ENCODE data around the gene C1R.

DNA sequence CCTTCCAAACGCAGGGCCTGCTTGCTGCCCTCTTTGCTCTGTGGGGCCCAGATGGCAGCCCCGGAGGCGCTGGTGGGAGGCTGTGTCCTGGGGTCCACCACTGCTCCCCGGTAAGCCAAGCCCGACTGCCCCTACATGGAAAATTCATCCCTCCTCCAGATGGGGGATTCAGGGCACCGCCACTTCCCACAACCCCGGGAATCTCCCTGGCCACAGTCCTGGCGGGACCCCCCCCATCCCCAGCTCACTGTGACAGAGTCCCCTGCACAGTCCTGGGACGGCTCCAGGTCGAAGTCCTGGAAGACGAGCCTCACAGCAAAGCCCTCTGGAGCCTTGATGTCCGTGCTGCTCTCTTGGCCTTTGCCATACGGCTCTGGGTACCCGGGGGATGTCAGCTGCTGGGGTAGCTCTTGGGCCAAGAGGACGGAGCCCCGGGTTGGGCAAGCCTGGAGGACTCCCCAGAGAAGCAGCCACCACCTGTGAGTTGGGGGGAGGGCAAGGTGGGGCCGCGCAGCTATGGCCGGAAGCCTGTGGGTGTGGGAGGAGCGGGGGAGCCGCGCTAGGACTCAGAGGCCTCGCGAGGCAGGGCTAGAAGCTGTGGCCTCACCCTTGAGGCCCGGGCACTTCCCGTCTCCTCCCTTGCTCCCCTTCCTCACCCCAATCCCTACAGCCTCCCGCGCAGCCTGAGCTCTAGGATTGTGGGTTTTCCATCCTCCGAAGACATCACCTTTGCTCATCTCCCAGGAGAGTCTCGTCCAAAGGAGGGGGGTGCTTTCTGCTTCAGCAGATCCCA lies 16.0 kb upstream of the C1R start:
- TF ChIP-seq, protein P1, sequence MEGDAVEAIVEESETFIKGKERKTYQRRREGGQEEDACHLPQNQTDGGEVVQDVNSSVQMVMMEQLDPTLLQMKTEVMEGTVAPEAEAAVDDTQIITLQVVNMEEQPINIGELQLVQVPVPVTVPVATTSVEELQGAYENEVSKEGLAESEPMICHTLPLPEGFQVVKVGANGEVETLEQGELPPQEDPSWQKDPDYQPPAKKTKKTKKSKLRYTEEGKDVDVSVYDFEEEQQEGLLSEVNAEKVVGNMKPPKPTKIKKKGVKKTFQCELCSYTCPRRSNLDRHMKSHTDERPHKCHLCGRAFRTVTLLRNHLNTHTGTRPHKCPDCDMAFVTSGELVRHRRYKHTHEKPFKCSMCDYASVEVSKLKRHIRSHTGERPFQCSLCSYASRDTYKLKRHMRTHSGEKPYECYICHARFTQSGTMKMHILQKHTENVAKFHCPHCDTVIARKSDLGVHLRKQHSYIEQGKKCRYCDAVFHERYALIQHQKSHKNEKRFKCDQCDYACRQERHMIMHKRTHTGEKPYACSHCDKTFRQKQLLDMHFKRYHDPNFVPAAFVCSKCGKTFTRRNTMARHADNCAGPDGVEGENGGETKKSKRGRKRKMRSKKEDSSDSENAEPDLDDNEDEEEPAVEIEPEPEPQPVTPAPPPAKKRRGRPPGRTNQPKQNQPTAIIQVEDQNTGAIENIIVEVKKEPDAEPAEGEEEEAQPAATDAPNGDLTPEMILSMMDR (IDR thresholded peaks at IDR 0.05), result no peak
- TF ChIP-seq POLR2A (IDR thresholded peaks at IDR 0.05), result peak in 3 of 4 donors; percentile 65 to 79 (median 69)

Measured in upper lobe of left lung (tissue), 4 donors.